Measurements from ENCODE around the gene RGL1.

Gene RGL1

DNA sequence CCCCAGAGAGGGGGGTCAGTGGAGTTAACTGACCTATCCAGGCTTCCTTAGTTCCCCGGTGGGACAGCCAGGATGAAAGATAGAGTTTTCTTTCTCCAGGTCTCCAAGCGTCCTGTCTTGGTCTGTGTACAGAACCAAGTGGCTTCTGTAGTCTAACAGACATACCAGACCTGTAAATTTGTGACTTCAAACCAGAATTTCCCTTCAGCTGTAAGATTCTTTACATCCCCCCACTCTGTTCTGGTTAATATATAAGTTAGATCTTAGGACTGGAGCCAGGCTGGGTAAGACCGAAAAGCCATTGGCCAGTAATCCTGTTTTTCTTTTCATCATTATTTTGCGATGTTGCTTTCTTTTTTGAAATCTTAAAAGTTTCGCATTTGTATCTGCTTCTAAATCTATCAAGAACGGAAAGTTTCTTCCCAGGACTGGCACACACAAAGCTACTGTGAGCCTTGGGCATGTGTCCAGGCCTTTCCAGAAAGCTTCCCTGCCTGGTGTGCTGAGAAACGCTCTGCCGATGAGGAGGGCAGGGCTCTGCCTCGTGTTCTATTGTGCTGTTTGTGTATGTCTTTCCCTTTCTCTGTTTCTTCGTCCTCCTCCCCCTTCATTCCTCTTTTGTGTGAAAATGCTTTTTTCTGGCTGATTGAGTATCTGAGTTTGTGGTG lies 72.3 kb downstream of the RGL1 start:
- H3K4me3 ChIP-seq (ENCODE audit: low read length): peak overlapping the region; percentile 43; the same call in 1 of the 2 replicates
- no peak for TF ChIP-seq ZNF274 (IDR thresholded peaks at IDR 0.05; ENCODE audit: low read depth, low read length)

DNA sequence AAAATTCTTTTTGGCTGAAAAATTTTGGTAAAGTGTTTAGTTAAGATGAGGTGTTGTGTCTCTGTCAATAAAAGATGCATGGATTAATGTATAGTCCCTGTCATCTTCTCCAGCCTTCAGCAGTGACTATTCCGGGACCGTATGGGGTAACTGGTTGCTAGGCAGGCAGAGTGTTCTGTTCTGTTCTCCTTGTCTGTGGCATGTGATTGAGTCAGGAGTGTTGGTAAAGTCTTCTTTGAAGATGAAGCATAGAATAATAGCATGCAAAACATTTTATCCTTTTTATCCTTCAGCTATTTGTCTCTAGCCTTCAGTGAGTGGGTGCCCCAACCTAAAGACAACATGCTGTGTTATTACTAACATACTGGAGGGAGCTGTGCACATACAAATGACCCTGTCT lies 74.6 kb downstream of the RGL1 start:
- no peak for TF ChIP-seq ZNF274 (IDR thresholded peaks at IDR 0.05; ENCODE audit: low read depth, low read length)
- no peak overlapping the region for H3K4me3 ChIP-seq (ENCODE audit: low read length)

DNA sequence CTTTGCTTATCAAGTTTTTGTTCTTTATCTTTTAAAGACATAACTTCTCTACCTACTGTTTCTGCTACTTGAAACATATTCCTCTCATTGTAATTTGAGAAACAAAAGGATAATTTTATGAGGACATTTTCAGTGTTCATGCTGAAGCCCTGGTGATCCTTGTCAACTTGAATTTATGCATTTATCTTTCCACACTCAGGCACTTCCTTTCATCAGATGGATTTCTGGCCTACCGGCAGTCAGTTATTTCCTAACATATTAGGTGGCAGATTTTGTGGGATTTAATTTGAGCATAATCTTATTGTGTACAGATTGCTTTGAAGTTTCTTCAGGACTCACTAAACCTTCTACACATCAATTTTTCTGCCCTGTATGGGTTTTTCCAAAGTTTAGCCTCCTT lies 75.0 kb downstream of the RGL1 start:
- no peak for TF ChIP-seq ZNF274 (IDR thresholded peaks at IDR 0.05; ENCODE audit: low read depth, low read length)
- no peak overlapping the region for H3K4me3 ChIP-seq (ENCODE audit: low read length)

DNA sequence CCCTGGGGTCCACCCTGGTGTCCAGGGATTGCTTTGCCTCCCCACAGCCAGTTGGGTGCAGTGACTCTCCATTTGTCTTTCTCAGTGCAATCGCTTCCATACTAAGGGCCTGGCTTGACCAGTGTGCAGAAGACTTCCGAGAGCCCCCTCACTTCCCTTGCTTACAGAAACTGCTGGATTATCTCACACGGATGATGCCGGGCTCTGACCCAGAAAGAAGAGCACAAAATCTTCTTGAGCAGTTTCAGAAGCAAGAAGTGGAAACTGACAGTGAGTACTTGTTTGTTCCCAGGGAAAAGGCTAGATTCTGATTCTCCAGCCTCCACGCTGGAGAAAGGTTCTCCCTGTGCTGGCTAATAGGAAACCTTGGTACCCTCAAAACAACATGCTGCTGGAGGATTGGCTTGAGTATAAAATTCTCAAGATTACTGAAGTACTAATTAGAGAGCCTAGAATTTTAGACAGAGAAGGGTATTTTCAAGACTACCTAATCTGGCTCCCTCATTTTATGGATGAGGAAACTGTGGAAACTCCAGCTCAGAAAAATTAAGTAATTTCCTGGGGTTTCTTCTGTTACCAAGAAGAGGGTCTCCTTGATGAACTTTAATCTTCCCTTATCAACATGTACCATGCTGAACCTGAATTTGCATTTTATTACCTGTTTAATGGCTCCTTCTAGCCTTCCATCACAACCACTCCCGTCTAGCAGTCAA lies 75.8 kb downstream of the RGL1 start:
- H3K4me3 ChIP-seq (ENCODE audit: low read length): no peak overlapping the region
- no peak for TF ChIP-seq ZNF274 (IDR thresholded peaks at IDR 0.05; ENCODE audit: low read depth, low read length)

DNA sequence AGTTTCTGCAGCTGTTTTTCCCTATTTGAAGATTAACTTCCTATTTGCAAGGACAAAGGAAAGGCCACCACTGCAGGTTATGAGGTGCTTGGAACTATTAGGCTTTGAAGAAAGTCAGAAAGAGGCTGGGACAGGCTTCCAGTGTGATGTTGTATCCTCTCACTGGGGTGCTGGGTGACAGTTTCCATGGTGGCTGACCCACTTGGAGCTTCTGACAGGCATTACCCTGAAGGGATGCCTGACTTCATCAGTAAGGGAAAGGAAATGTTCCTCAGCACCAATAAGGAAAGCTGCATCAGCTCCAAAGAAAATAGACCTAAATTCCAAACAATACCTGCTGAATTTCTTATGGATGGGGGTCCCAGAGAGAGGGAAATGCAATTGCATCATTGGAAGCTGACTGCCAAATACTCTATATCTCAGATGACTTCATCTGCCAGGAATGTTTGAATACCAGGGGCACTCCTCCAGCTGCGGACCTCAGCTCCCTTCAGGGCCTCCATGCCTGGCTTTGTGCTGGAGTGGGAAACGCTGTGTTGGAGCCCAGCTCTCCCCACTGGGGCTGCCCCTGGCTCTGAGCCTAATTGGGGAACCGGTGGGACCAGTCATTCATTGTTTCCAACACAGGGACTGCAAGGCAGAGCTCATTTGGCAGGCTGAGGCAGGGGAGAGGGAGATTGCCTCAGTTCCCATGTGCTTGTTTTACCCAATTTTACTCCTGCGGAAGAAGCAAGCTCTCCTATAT lies 76.6 kb downstream of the RGL1 start:
- no peak overlapping the region for H3K4me3 ChIP-seq (ENCODE audit: low read length)
- TF ChIP-seq ZNF274 (IDR thresholded peaks at IDR 0.05; ENCODE audit: low read depth, low read length): no peak

GRCh38 chr1:183882335-183883167 lies 77.6 kb downstream of the RGL1 start:
- TF ChIP-seq ZNF274 (IDR thresholded peaks at IDR 0.05; ENCODE audit: low read depth, low read length): no peak
- no peak overlapping the region for H3K4me3 ChIP-seq (ENCODE audit: low read length)

DNA sequence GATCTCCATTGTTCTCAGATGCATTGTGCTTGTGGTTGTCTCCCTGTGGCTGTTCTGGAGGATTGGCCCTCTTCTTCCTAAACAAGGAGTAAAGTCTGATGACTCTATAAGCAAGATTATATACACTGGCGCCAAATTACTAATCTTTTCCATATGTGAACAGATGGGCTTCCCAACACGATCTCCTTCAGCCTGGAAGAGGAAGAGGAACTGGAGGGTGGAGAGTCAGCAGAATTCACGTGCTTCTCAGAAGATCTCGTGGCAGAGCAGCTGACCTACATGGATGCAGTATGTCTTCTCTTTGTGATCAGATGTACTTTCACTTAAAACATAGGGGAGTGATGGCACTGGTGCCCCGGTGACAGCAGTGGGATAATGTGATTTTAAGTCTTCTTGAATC lies 78.7 kb downstream of the RGL1 start:
- no peak overlapping the region for H3K4me3 ChIP-seq (ENCODE audit: low read length)
- no peak for TF ChIP-seq ZNF274 (IDR thresholded peaks at IDR 0.05; ENCODE audit: low read depth, low read length)

DNA sequence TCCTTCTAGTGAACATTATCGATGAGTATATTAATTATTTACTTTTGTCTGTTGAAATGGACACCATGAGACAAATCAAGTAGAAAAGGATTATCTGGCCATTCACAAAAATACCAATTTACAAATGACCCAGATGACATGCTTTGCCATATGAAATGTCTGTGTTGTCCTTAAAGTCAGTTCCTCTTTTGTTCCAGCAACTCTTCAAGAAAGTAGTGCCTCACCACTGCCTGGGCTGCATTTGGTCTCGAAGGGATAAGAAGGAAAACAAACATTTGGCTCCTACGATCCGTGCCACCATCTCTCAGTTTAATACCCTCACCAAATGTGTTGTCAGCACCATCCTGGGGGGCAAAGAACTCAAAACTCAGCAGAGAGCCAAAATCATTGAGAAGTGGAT lies 79.6 kb downstream of the RGL1 start:
- no peak for TF ChIP-seq ZNF274 (IDR thresholded peaks at IDR 0.05; ENCODE audit: low read depth, low read length)
- H3K4me3 ChIP-seq (ENCODE audit: low read length): no peak overlapping the region

- no peak for TF ChIP-seq ZNF274 (IDR thresholded peaks at IDR 0.05; ENCODE audit: low read depth, low read length)
- no peak overlapping the region for H3K4me3 ChIP-seq (ENCODE audit: low read length)
Observed at GRCh38 chr1:183885142-183885735, 80.3 kb downstream of the RGL1 start.

DNA sequence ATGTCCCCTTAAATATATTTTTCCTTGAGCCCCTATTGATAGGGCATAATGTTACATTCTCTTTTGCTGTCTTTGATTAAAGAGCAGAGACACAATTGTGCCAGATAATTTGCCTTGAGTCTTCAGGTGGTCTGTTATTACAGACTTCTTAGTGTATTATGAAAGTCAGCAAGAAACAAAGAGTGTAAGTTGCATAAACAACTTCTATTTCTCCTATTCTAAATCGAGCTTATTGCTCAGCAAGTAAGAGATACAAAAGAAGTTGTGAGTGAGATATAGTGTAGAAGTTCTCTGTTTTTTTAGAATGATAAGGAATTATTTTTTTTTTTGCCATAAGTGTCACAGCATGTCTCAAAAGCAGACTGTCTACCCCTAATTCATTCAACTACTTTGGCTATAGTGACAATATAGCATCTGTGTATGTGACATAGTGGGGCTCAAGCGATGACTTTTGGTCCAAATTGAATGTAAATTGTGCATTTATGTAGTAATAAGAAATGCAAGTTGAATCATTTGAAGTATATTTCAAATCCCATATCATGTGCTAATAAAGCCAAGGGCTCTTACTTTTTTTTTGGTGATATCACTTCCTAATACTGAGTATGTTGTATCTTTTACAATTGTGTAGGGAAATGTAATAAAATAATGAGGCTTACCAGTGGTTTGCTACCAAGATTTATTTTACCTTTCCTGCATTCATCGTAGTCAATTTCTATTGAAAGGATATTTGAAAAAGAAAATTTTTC lies 81.3 kb downstream of the RGL1 start:
- no peak for TF ChIP-seq ZNF274 (IDR thresholded peaks at IDR 0.05; ENCODE audit: low read depth, low read length)
- H3K4me3 ChIP-seq (ENCODE audit: low read length): no peak overlapping the region

DNA sequence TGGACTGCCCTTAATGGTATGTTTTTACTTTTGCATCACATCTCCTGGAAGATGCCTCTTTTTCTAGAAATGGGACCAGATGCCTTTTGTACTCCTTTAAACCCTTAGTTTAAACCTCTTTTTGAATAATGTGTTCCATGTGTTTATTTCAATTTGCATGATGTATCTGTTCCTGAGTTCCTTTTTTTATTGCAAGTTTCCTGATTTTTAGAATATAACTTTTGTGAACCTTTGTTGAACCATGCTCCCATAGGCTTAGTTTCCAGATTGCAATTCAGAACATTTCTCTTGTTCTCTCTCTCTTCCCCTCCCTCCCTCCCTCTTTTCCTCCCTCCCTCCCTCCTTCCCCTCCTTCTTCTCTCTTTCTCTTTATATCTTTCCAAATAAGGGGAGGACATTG lies 81.9 kb downstream of the RGL1 start:
- no peak overlapping the region for H3K4me3 ChIP-seq (ENCODE audit: low read length)
- no peak for TF ChIP-seq ZNF274 (IDR thresholded peaks at IDR 0.05; ENCODE audit: low read depth, low read length)

DNA sequence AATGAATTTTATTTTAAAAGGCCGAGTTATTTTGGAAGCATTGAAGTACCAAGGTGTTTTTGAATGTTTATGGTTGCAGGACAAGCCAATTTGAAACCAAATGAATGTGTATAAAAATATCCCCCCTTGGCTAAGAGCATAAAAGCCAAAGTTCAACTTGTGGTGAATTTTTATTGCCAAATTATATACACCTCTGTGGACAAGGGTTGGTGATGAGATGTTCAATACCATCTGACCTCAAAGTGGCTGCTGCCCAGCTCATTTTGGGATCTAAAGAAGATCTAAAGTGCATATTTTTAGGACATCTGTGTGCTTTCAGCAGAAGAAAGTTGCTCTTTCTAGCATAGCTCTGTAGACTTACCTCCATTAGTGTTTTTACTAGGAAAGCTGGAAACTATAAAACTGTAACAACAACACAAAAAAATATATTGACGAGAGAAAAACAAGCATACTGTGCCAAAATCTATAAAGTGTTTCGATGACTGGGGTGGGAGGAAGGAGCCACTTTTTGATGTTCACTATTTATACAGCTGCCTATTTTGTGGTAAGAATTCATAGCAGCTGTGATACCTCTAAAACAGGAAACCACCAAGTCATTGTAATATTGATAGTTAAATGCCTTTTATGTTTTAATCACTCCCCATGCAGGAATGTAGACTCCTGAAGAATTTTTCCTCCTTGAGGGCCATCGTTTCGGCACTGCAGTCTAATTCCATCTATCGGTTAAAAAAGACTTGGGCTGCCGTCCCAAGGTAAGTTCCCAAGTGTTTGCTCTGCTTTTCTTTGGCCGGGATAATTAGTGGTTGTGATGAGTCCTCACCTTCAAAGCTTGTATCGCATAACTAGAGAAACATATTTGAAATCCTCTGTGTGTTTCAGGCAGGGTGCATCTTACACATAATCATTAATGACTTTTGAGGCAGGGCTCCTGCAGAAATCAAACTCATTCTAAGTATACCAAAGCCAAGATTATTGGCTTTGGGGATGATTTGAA lies 83.2 kb downstream of the RGL1 start:
- TF ChIP-seq ZNF274 (IDR thresholded peaks at IDR 0.05; ENCODE audit: low read depth, low read length): no peak
- H3K4me3 ChIP-seq (ENCODE audit: low read length): peak overlapping the region; percentile 39; the same call in 1 of the 2 replicates
